Posterior vena cava (tissue), 2 donors: Measurements from ENCODE around the gene E2F4. TPM values are rescaled to one million over a fixed set of nuclear protein-coding genes. Genes with fewer than 3 reads are reported as not detected.

ENCODE experiments used
- DNase-seq: peaks from one replicate; pipeline ENCODE4 v3.0.0-alpha.2; 2020; ENCODE audit warnings: low spot score
- intact Hi-C, 2 donors: fragments of 100-400 bp; cut with DNase I; formaldehyde crosslinking; loops; one replicate each; pipeline versions ENCODE4 v1.14.1 to v1.14.2; 2022 to 2023
- microRNA-seq, 2 donors: library from miRNA; unstranded; fragments of <30 nt; microRNA quantifications; one replicate each; pipeline ENCODE4 v1.2.0, GENCODE V29; 2020 to 2021; ENCODE audit warnings: borderline microRNAs expressed in 2 of 2
- total RNA-seq, 2 donors: library from RNA; stranded (reverse); fragmentation: NEBNext Ultra II Directional; extraction: Animal tissue kit (Norgen Biotek cat#: 25700); gene quantifications; one replicate each; pipeline ENCODE4 v1.2.1, GENCODE V29; 2021
- donor health status: DM: yes; HTN: yes; CAD: no.
- donor health status: DM: yes; HTN: yes; CAD: no.

E2F4 gene
- total RNA-seq, 2 donors from 2014 or later = 42.0 to 43.8 TPM

DNA sequence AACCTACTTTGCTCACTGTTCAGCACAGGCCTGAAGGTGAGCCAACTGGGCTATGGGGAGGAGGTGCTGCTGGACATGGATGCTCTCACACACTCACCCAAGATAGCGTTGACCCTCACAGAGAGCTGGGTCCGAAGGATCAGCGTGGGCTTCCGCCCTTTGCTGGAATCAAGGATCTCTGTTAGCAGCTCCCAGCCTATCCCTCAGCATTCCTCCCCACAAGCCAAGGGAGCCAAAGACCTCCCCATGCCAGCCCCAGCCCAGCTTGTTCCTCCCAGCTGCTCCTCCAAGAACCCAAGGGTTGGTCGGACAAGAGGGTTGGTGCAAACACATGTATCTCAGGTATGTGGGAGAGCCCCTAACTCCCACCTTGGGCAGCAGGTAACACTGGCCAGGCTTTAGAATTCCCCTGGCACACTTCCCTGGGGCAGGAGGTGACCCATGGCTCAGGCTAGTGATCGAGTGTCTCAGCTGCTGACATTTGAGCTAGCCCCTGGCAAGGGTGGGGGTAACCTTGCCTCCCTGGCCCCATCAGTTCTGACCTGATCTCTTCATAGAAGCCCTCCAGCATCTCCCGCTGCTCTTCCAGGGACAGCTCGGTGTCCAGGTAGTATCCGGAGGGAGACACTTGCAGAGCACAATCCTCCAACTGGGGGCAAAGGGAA, 47.0 kb downstream of the E2F4 start:
- no peak for DNase-seq
- intact Hi-C loops = no loop called here

- no peak for DNase-seq
- intact Hi-C loops = no loop called here
These were observed 48.6 kb downstream of the E2F4 start for GRCh38 chr16:67240506-67240905.

DNA sequence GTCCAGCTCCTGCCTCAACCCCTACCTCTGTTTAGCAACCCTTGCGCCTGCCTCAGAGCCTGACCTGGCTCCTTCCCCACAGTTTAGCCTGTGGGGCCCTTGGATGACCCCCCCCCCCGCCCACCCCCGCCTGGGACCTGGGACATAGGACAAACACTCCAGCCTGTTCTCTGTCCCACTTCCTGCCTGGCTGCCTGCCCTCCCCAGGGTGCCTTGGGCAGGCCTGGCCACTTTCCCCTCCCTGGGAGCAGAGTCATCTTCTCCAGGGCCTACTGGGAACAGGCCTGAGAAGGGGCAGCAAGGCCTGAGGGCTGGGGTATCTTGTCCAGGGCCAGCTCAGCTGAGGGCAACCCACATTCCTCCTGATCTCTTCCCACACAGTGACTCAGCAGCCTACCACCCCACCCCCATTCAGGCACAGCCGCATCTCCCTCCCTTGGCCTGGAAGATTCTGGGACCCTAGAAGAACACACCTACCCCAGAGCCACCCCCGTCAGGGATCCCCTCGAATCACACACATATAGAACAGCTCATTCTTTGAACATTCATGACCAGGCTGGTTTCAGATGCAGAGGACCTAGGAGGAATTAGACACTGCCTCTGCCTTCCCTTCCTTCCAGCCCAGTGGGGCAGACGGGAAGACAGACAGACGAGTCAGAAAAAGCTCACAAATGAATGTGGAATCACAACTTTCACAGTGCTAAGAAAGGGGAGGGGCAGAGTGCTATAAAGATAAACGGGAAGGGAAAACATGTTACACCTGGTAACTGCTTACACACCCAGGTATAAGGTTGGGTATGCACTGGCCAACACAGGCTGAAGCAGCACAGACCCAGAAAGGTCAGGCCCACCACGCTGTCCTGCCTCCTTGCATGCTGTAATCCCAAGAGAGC, 49.3 kb downstream of the E2F4 start:
- intact Hi-C loops = no loop called here
- DNase-seq = no peak

DNA sequence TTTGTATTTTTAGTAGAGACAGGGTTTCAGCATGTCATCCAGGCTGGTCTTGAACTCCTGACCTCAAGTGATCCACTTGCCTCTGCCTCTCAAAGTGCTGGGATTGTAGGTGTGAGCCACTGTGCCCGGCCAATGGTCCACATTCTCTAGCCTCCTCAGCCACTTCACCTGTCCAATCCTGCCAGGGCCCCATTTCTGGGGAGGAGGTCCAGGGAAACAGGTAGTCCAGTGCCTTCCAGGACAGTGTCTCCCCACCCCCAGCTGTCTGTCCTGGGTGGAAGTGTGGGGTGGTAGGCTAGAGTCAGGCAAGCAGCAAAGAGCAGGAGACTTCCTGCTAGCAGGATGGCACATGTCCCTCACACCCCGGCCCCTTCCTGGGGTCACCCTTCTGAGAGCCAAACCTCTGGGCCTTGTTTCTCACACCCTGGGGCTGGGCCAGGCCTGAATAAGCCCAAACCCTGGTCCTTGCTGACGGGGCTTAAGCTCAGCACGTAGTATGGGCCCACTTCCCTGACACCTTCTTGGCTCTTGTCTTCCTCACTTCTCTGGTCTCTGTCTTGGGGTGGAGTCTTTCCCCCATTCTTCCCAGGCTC, 50.3 kb downstream of the E2F4 start:
- no peak for DNase-seq
- intact Hi-C loops = no loop called here

- intact Hi-C loops = no loop called here
- DNase-seq = no peak
These were observed 51.5 kb downstream of the E2F4 start for GRCh38 chr16:67243481-67243880.

DNA sequence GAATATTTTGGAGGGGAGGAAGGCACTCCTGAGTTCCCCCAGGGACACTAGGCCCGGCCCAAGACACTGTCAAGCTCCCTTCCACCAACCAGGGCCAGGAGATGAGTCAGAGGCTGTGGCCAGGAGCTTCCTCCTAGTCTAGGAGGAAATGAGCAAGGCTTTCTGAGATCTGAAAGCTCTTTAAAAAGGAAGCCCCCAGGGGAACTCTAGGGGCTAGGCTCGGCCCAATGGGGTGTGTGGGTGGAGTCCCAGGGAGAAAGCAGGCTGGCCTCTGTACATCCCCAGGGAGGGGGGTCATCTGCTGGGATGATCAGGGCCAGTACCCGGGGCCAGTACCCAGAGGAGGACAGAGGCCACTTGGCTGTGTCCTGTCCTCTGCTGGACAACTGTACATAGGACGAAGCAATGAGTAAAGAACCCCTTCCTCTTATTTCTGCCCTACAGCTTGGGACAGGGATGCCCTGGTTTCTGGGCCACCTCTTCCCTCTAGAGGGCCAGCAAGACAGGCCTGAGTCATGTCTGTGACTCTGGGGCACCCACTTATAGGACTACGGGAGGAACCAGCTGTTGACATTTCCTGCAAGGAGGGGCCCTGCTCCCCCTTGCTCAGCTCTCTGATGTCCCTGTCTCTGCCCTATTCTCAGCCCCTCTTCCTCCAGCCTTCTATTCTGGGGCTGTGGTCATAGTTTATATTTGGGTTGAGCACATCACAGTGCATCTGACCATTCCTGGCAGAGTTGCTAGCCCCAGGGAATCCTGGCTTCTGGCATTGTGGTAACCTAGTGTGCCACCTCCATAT, 52.6 kb downstream of the E2F4 start:
- DNase-seq = peak; percentile 95

GRCh38 chr16:67245186-67245585, 53.2 kb downstream of the E2F4 start:
- no peak for DNase-seq
- intact Hi-C loops = no loop called here

More for the DNA sequence above, 52.6 kb downstream of the E2F4 start:
- intact Hi-C loops = no loop called here

DNA sequence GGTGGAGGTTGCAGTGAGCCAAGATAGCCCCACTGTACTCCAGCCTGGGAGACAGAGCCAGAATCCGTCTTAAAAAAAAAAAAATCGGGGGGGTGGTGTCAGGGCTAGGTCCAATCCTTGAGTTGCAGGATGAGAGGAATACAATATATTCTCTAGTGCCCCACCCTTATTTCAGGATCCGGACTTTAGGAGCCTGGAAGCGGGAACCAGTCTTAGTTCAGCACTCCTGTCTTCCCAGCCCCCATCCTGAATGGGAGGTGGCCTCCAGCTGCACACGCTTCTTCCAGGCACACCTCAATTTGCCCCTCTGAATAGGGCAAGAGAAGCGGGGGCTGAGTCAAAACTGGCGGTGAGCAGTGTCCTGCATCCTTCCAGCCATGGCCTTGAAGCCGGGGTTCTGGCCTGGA, 53.7 kb downstream of the E2F4 start:
- no peak for DNase-seq
- intact Hi-C loops = no loop called here

DNA sequence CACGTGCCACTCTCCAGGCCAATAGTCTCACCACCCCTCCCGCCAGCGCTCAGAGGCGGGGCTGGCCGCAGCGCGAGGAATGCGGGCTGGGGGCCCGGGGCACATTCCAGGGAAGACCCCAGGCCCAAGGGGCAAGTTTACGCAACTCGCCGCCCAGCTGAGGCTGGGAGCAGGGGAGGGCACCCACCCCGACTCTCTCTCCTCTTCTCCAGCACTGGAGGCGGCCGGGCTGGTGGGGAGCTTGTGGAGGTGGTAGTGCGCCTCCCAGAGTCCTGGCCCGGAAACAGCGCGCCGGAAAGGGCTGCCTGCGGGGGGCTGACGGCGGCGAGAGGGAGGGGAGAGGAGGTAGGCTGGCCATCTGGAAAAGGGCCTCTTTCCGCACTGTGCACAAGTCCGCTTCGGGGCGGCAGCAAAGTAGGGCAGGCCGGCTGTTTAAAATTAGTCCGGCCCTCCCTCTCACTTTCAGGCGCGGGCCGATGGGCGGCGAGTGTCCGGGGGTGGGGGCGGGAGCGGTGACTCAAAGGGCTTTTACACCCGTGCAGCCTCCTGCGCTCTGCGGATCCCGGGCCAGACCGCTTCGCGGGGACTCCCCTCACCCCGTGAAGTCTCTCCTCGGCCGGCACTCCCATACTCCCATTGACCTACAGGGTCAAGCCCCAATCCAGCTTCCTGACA, 54.3 kb downstream of the E2F4 start:
- DNase-seq = peak; percentile 93
- intact Hi-C loops = no loop called here

DNA sequence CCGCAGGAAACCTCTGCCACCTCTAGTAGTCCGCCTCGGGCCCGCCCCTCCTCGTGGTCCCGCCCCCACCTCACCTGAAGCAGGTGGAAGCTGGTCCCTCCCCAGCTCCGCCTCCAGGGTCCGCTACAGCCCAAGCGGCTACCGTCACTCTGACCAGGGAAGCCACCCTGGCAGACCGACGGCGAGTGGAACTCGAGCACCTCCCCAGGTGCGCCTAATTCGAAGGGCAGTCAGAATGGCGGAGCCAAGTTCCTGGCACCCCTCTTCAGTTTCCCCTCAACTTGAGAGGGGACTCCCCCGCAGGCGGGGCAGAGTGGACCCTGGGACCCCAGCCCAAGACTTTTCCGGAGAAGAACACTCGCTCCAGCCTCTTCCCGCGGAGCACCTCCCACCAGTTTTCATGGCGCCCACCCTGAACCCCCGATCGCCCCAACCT, 54.8 kb downstream of the E2F4 start:
- intact Hi-C loops = no loop called here
- no peak for DNase-seq

GRCh38 chr16:67247192-67248072, 55.5 kb downstream of the E2F4 start, which contains the start of gene FHOD1:
Gene FHOD1 (minus strand): TSS chr16:67247481. CDS start chr16:67247410, 71 bp downstream.
- intact Hi-C loops = no loop called here
- peak; percentile 100 for DNase-seq

GRCh38 chr16:67248073-67248400, 56.1 kb downstream of the E2F4 start:
- DNase-seq = no peak

More at GRCh38 chr16:67248073-67248400, 56.1 kb downstream of the E2F4 start:
- intact Hi-C loops = no loop called here

Small RNA genes within 50 kb of the gene (microRNA-seq; reads per million reads assigned to microRNA genes)
- gene MIR328 = 137 to 214 reads per million in 2 donors

Other genes starting within 250 kb of the E2F4 start
- 1 to 10 TPM in 1 of 2 donors, under 1 TPM in 1; 0.10 to 1.3 TPM for gene CES3, start 230.9 kb upstream of the E2F4 start, total RNA-seq
- gene CES4A, start 203.6 kb upstream of the E2F4 start, total RNA-seq = 1 to 10 TPM; 2.8 to 7.4 TPM
- 10 to 100 TPM; 39.7 to 42.0 TPM for gene CBFB, start 163.0 kb upstream of the E2F4 start, total RNA-seq
- gene PHAF1, start 82.2 kb upstream of the E2F4 start, total RNA-seq = 10 to 100 TPM; 10.4 to 12.0 TPM
- gene B3GNT9, start 41.2 kb upstream of the E2F4 start, total RNA-seq = 10 to 100 TPM; 13.0 to 22.0 TPM
- 10 to 100 TPM; 15.6 to 17.4 TPM for gene TRADD, start 32.2 kb upstream of the E2F4 start, total RNA-seq
- gene FBXL8, start 32.2 kb upstream of the E2F4 start, total RNA-seq = 10 to 100 TPM in 1 of 2 donors, 1 to 10 TPM in 1; 9.2 to 13.0 TPM
- gene HSF4, start 27.4 kb upstream of the E2F4 start, total RNA-seq = 10 to 100 TPM; 25.8 to 40.1 TPM
- 10 to 100 TPM; 18.8 to 31.6 TPM for gene NOL3, start 21.6 kb upstream of the E2F4 start, total RNA-seq
- gene MATCAP1, start 8.2 kb upstream of the E2F4 start, total RNA-seq = 10 to 100 TPM; 18.3 to 22.1 TPM
- 1 to 10 TPM; 1.6 to 3.1 TPM for gene EXOC3L1, start 2.0 kb upstream of the E2F4 start, total RNA-seq
- 1 to 10 TPM in 1 of 2 donors, under 1 TPM in 1; 0.93 to 1.2 TPM for gene ELMO3, start 7.0 kb downstream of the E2F4 start, total RNA-seq
- gene TMEM208, start 35.0 kb downstream of the E2F4 start, total RNA-seq = 10 to 100 TPM; 25.1 to 33.1 TPM
- gene FHOD1, start 55.3 kb downstream of the E2F4 start, total RNA-seq = 10 to 100 TPM; 23.8 to 32.9 TPM
- gene SLC9A5, start 56.8 kb downstream of the E2F4 start, total RNA-seq = 1 to 10 TPM in 1 of 2 donors, under 1 TPM in 1; 0.57 to 1.1 TPM
- 1 to 10 TPM; 3.2 to 5.4 TPM for gene PLEKHG4, start 87.4 kb downstream of the E2F4 start, total RNA-seq
- not detected for gene KCTD19, start 134.6 kb downstream of the E2F4 start, total RNA-seq
- gene LRRC36, start 134.7 kb downstream of the E2F4 start, total RNA-seq = under 1 TPM in 1 of 2 donors, not detected in 1; 0.56 TPM
- 10 to 100 TPM in 1 of 2 donors, 1 to 10 TPM in 1; 8.2 to 39.3 TPM for gene TPPP3, start 201.3 kb downstream of the E2F4 start, total RNA-seq
- gene ZDHHC1, start 224.3 kb downstream of the E2F4 start, total RNA-seq = 10 to 100 TPM; 10.7 to 11.3 TPM
- gene HSD11B2, start 239.0 kb downstream of the E2F4 start, total RNA-seq = 1 to 10 TPM in 1 of 2 donors, under 1 TPM in 1; 0.43 to 3.2 TPM